ENCODE data around the gene NME7. TPM values are rescaled to one million over a fixed set of nuclear protein-coding genes. Genes with fewer than 3 reads are reported as not detected.

NME7 gene
- total RNA-seq, 1 experiment from 2014 or later: 21.8 TPM

GRCh38 chr1:169263059-169263458, 104.5 kb downstream of the NME7 start:
- CTCF ChIA-PET: no interaction called here

More at GRCh38 chr1:169263059-169263458, 104.5 kb downstream of the NME7 start:
- no peak for DNase-seq (ENCODE audit: low read depth, low spot score)
- no peaks in the 10 kb centered on the region for H4K20me1 ChIP-seq (ENCODE audit: insufficient read depth)
- RAD21 ChIA-PET (ENCODE audit: low non-redundant PET in 1 of 2, low total read pairs in 2 of 2, uncharacterized antibody in 2 of 2, unreplicated experiment in 2 of 2): no interaction called here
- no peak for ATAC-seq
- no peaks in the 10 kb centered on the region for H3K9me2 ChIP-seq (ENCODE audit: insufficient read depth)
- no peaks in the 10 kb centered on the region for H3K27me3 ChIP-seq (ENCODE audit: insufficient read depth, low read length)
- H2AFZ ChIP-seq (ENCODE audit: low read depth, low read length, poor library complexity, severe bottlenecking): no peak overlapping the region
- no peaks in the 10 kb centered on the region for H3K79me2 ChIP-seq (ENCODE audit: insufficient read depth, low read length)
- POLR2A ChIA-PET: no interaction called here
- no peak overlapping the region for H3K27ac ChIP-seq (ENCODE audit: low read depth, low read length)
- H3K4me2 ChIP-seq (ENCODE audit: low read length): no peak overlapping the region
- H3K4me3 ChIP-seq (replicated peaks in 1 of 2; ENCODE audit: low read depth in 1 of 2, low read length in 2 of 2): no peak overlapping the region
- intact Hi-C loops (cut with micrococcal nuclease): no loop called here
- H3K9ac ChIP-seq (ENCODE audit: low read length): no peak overlapping the region
- TF ChIP-seq ZFX (IDR thresholded peaks at IDR 0.05) (no peak), CTCF (IDR thresholded peaks at IDR 0.05 in 2 of 3, conservative IDR thresholded peaks at IDR 0.05 in 1 of 3; ENCODE audit: borderline replicate concordance in 1 of 3, insufficient read depth in 1 of 3, low read depth in 2 of 3, low read length in 2 of 3) (no peak), YY1 (IDR thresholded peaks at IDR 0.05; ENCODE audit: extremely low read depth, insufficient replicate concordance, low read depth, low read length) (no peak), ELF1 (IDR thresholded peaks at IDR 0.05; ENCODE audit: borderline replicate concordance, low read depth) (no peak), POLR2AphosphoS5 (IDR thresholded peaks at IDR 0.05; ENCODE audit: low read depth, low read length) (no peak), TCF7L2 (IDR thresholded peaks at IDR 0.05; ENCODE audit: borderline replicate concordance, extremely low read depth, insufficient read depth, insufficient read length) (no peak), EZH2phosphoT487 (IDR thresholded peaks at IDR 0.05; ENCODE audit: borderline replicate concordance) (no peak), SP1 (IDR thresholded peaks at IDR 0.05; ENCODE audit: low read depth) (no peak), POLR2A (IDR thresholded peaks at IDR 0.05; ENCODE audit: borderline replicate concordance, extremely low read depth, insufficient read depth, insufficient read length) (no peak), REST (IDR thresholded peaks at IDR 0.05; ENCODE audit: low read depth) (no peak), CEBPB (IDR thresholded peaks at IDR 0.05; ENCODE audit: low read depth) (no peak), CBX3 (IDR thresholded peaks at IDR 0.05; ENCODE audit: low read depth) (no peak)
- no peaks in the 10 kb centered on the region for H3K9me3 ChIP-seq (ENCODE audit: control insufficient read depth in 1 of 2, insufficient read depth in 1 of 2, low read depth in 1 of 2, low read length in 2 of 2)
- H3K36me3 ChIP-seq (ENCODE audit: control insufficient read depth in 1 of 2, insufficient read depth in 2 of 2, low read length in 2 of 2): no peaks in the 10 kb centered on the region
- no peaks in the 10 kb centered on the region for H3K4me1 ChIP-seq (ENCODE audit: control insufficient read depth in 1 of 2, insufficient read depth in 2 of 2, low read length in 2 of 2)
- no TSS peak for BruUV-seq (replicated peaks)
